Tibial nerve (tissue), 4 donors: ENCODE measurements around the gene MAT1A.

ENCODE experiments used
- EP300 ChIP-seq, 2 donors: sonication (generic); formaldehyde crosslinking; IDR thresholded peaks; one replicate each; pipeline ENCODE4 v1.6.1; 2017; ENCODE audit warnings: antibody characterized with exemption in 2 of 2, mild to moderate bottlenecking in 1 of 2
- POLR2A ChIP-seq, 2 donors: fragments of 450-650 bp; IDR thresholded peaks; one replicate each; pipeline ENCODE4 v1.6.1; 2017; ENCODE audit warnings: antibody characterized with exemption in 2 of 2, mild to moderate bottlenecking in 2 of 2, moderate library complexity in 2 of 2
- TF ChIP-seq, protein P1 (sequence below), 5 experiments: fragments of 200-600 bp in 3 of 5; fragments of 450-650 bp in 2 of 5; sonication (generic) in 3 of 5; IDR thresholded peaks; one replicate each; pipeline ENCODE4 v1.5.1; 2016 to 2019; ENCODE audit warnings: antibody characterized with exemption in 5 of 5, mild to moderate bottlenecking in 3 of 5, moderate library complexity in 2 of 5

DNA sequence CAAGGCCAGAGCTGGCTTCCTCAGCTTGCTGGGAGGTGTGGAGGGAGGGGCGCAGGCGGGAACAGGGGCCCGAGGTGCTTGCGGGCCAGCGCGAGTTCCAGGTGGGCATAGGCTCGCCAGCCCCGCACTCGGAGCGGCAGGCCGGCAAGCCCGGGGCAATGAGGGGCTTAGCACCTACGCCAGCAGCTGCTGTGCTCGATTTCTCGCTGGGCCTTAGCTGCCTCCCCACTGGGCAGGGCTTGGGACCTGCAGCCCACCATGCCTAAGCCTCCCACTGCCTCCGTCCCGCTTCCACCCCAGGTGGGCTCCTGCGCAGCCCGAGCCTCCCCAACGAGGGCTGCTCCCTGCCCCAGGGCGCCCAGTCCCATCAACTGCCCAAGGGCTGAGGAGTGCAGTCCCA is 25.9 kb upstream of the MAT1A start:
- TF ChIP-seq, protein P1, sequence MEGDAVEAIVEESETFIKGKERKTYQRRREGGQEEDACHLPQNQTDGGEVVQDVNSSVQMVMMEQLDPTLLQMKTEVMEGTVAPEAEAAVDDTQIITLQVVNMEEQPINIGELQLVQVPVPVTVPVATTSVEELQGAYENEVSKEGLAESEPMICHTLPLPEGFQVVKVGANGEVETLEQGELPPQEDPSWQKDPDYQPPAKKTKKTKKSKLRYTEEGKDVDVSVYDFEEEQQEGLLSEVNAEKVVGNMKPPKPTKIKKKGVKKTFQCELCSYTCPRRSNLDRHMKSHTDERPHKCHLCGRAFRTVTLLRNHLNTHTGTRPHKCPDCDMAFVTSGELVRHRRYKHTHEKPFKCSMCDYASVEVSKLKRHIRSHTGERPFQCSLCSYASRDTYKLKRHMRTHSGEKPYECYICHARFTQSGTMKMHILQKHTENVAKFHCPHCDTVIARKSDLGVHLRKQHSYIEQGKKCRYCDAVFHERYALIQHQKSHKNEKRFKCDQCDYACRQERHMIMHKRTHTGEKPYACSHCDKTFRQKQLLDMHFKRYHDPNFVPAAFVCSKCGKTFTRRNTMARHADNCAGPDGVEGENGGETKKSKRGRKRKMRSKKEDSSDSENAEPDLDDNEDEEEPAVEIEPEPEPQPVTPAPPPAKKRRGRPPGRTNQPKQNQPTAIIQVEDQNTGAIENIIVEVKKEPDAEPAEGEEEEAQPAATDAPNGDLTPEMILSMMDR (IDR thresholded peaks at IDR 0.05): no peak
- TF ChIP-seq EP300 (IDR thresholded peaks at IDR 0.05) (no peak), POLR2A (IDR thresholded peaks at IDR 0.05) (no peak)
